ENCODE results near the gene TAF5L. TPM values are rescaled to one million over a fixed set of nuclear protein-coding genes. Genes with fewer than 3 reads are reported as not detected.

The TAF5L gene
- total RNA-seq, 1 donor from 2014 or later = 9.3 TPM

- Histone ChIP-seq H3K27ac (replicated peaks) (no peak overlapping the region), H3K4me1 (peaks cover 21% of the 10 kb centered on the region), H3K4me3 (no peak overlapping the region), H3K9me3 (replicated peaks) (no peaks in the 10 kb centered on the region), H3K36me3 (peaks cover 22% of the 10 kb centered on the region), H3K27me3 (ENCODE audit: low read depth) (no peaks in the 10 kb centered on the region)
- intact Hi-C loops (cut with micrococcal nuclease) = no loop called here
- no peak for TF ChIP-seq CTCF (IDR thresholded peaks at IDR 0.05; ENCODE audit: borderline replicate concordance)
- DNase-seq = no peak
These were observed 5.2 kb upstream of the TAF5L start for GRCh38 chr1:229631148-229631547.

- Histone ChIP-seq H3K9me3 (replicated peaks) (no peaks in the 10 kb centered on the region), H3K27ac (replicated peaks) (no peak overlapping the region), H3K4me1 (peaks cover 33% of the 10 kb centered on the region), H3K27me3 (ENCODE audit: low read depth) (no peaks in the 10 kb centered on the region), H3K4me3 (no peak overlapping the region), H3K36me3 (peaks cover 3% of the 10 kb centered on the region)
- TF ChIP-seq CTCF (IDR thresholded peaks at IDR 0.05; ENCODE audit: borderline replicate concordance) = no peak
- no peak for DNase-seq
- intact Hi-C loops (cut with micrococcal nuclease) = loop anchor here (10.0 kb wide), 1 partner anchor 64 kb away; no protein-coding TSS in a partner anchor
These were observed 3.3 kb upstream of the TAF5L start for GRCh38 chr1:229629261-229629660.

GRCh38 chr1:229627003-229627402 is 1.1 kb upstream of the TAF5L start:
- Histone ChIP-seq H3K9me3 (replicated peaks) (no peaks in the 10 kb centered on the region), H3K27me3 (ENCODE audit: low read depth) (no peaks in the 10 kb centered on the region), H3K4me3 (peak overlapping the region; percentile 97), H3K4me1 (peaks cover 55% of the 10 kb centered on the region), H3K27ac (replicated peaks) (peak overlapping the region; percentile 94), H3K36me3 (no peaks in the 10 kb centered on the region)
- no peak for TF ChIP-seq CTCF (IDR thresholded peaks at IDR 0.05; ENCODE audit: borderline replicate concordance)
- intact Hi-C loops (cut with micrococcal nuclease) = loop anchor here (10.0 kb wide), 1 partner anchor 62 kb away; no protein-coding TSS in a partner anchor
- DNase-seq = no peak

- Histone ChIP-seq H3K36me3 (no peaks in the 10 kb centered on the region), H3K9me3 (replicated peaks) (no peaks in the 10 kb centered on the region), H3K27ac (replicated peaks) (peak overlapping the region; percentile 94), H3K27me3 (ENCODE audit: low read depth) (no peaks in the 10 kb centered on the region), H3K4me3 (peak overlapping the region; percentile 97), H3K4me1 (peaks cover 68% of the 10 kb centered on the region)
- peak; percentile 47 for DNase-seq
- intact Hi-C loops (cut with micrococcal nuclease) = loop anchor here (10.0 kb wide), 1 partner anchor 60 kb away; no protein-coding TSS in a partner anchor
- no peak for TF ChIP-seq CTCF (IDR thresholded peaks at IDR 0.05; ENCODE audit: borderline replicate concordance)
These were observed 629 bp downstream of the TAF5L start for GRCh38 chr1:229625071-229625914.

- DNase-seq = no peak
- Histone ChIP-seq H3K4me1 (peaks cover 72% of the 10 kb centered on the region), H3K27ac (replicated peaks) (peak overlapping the region; percentile 94), H3K4me3 (peak overlapping the region; percentile 97), H3K9me3 (replicated peaks) (no peaks in the 10 kb centered on the region), H3K27me3 (ENCODE audit: low read depth) (no peaks in the 10 kb centered on the region), H3K36me3 (no peaks in the 10 kb centered on the region)
- intact Hi-C loops (cut with micrococcal nuclease) = loop anchor here (10.0 kb wide), 1 partner anchor 60 kb away; no protein-coding TSS in a partner anchor
- TF ChIP-seq CTCF (IDR thresholded peaks at IDR 0.05; ENCODE audit: borderline replicate concordance) = no peak
These were observed 1.3 kb downstream of the TAF5L start for GRCh38 chr1:229624521-229625070.

All from left ventricle myocardium inferior (tissue), 1 donor.